HUES64 (cell line): ENCODE measurements around the gene NPLOC4.
"Not testable (repeated sequence)": the region's sequence is repeated elsewhere in the genome, so short reads cannot be mapped to it uniquely, and the experiment has no call there.

ENCODE experiments used
- H3K27ac ChIP-seq: 2 replicates; pipeline ENCODE4 v1.7.0; 2013; ENCODE audit warnings: low read depth, low read length, inconsistent platforms
- H3K27me3 ChIP-seq: 2 replicates; pipeline ENCODE4 v1.6.1; 2013; ENCODE audit warnings: mild to moderate bottlenecking, low read length; ENCODE audit not compliant: insufficient read depth
- H3K36me3 ChIP-seq: 2 replicates; pipeline ENCODE4 v1.6.1; 2013; ENCODE audit warnings: mild to moderate bottlenecking, low read length; ENCODE audit not compliant: insufficient read depth
- H3K4me1 ChIP-seq: 2 replicates; pipeline ENCODE4 v1.6.1; 2013; ENCODE audit warnings: mild to moderate bottlenecking, low read length, moderate library complexity; ENCODE audit not compliant: insufficient read depth
- H3K4me3 ChIP-seq: 2 replicates; pipeline ENCODE4 v1.5.1; 2013; ENCODE audit warnings: mild to moderate bottlenecking, low read length, moderate library complexity
- H3K9ac ChIP-seq: 2 replicates; pipeline ENCODE4 v1.6.1; 2013; ENCODE audit warnings: mild to moderate bottlenecking, low read depth, low read length
- H3K9me3 ChIP-seq: 2 replicates; pipeline ENCODE4 v1.6.1; 2013; ENCODE audit warnings: low read depth, low read length; ENCODE audit not compliant: insufficient read depth
- WGBS: fragments of 150-250, 120-280 bp; methylation state at CpG from one replicate; pipeline ENCODE4 v1.1.7; 2013; ENCODE audit warnings: missing lambda C conversion rate; 5-methylcytosine and 5-hydroxymethylcytosine counted together

Gene NPLOC4

GRCh38 chr17:81537343-81537855 is 99.5 kb downstream of the NPLOC4 start:
- peaks cover 26% of the 10 kb centered on the region for H3K27me3 ChIP-seq
- no peaks in the 10 kb centered on the region for H3K9me3 ChIP-seq
- WGBS: 34% methylated on average over 15 of the region's 17 CpGs
- H3K9ac ChIP-seq: peak overlapping the region; percentile 52; the same call in 1 of the 2 replicates
- peaks cover 14% of the 10 kb centered on the region; the same call in 1 of the 2 replicates for H3K36me3 ChIP-seq
- peak overlapping the region; percentile 34; the same call in 1 of the 2 replicates for H3K4me3 ChIP-seq
- no peak overlapping the region for H3K27ac ChIP-seq
- peaks cover 3% of the 10 kb centered on the region; the same call in 1 of the 2 replicates for H3K4me1 ChIP-seq

GRCh38 chr17:81536299-81537290 is 100.3 kb downstream of the NPLOC4 start:
- Histone ChIP-seq H3K9ac (no peak overlapping the region), H3K27ac (no peak overlapping the region), H3K27me3 (peaks cover 26% of the 10 kb centered on the region), H3K9me3 (no peaks in the 10 kb centered on the region), H3K36me3 (peaks cover 13% of the 10 kb centered on the region; the same call in 1 of the 2 replicates), H3K4me1 (peaks cover 3% of the 10 kb centered on the region; the same call in 1 of the 2 replicates), H3K4me3 (peak overlapping the region; percentile 20; the same call in 1 of the 2 replicates)
- WGBS: 62% methylated on average over 89 of the region's 89 CpGs

DNA sequence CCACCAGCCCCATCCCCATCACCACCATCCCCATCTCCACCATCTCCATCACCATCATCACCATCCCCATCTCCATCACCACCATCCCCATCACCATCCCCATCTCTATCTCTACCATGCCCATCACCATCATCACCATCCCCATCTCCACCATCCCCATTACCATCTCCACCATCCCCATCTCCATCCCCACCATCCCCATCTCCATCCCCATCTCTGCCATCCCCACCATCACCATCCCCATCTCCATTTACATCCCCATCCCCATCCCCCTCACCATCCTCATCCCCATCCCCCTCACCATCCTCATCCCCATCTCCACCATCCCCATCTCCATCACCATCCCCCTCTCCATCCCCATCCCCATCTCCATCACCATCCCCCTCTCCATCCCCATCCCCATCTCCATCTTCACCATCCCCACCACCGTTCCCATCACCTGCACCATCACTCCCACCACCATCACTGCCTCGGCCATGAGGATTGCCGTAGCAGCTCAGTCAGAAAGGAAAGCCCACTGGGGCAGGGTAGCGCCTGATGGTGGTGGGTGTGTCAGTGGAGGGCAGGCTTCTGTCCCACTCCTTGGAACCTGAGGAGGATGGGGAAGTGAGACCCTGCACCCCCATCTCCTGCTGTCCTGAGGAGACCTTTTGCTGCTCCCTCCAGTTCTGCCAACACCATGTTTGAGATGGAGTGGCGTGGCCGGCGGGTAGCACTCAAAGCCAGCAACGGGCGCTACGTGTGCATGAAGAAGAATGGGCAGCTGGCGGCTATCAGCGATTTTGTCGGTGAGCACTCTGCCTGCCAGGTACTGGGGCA is 101.2 kb downstream of the NPLOC4 start:
- peaks cover 3% of the 10 kb centered on the region; the same call in 1 of the 2 replicates for H3K4me1 ChIP-seq
- no peak overlapping the region for H3K27ac ChIP-seq
- WGBS: 77% methylated on average over 13 of the region's 13 CpGs

DNA sequence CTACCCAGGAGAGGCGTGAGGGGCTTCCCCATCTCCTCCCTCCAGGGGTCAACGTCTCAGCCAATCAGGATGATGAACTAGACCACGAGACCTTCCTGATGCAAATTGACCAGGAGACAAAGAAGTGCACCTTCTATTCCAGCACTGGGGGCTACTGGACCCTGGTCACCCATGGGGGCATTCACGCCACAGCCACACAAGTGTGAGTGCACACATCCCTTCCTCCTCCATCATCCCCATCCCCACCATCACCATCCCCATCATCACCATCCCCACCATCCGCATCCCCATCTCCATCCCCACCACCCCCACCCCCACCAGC is 101.9 kb downstream of the NPLOC4 start:
- Histone ChIP-seq H3K36me3 (0 out of 2 replicates have a peak, but pooled peaks cover 4% of the 10 kb centered on the region), H3K4me1 (peaks cover 3% of the 10 kb centered on the region; the same call in 1 of the 2 replicates), H3K27me3 (peaks cover 26% of the 10 kb centered on the region), H3K27ac (no peak overlapping the region), H3K9me3 (no peaks in the 10 kb centered on the region), H3K4me3 (no peak overlapping the region), H3K9ac (no peak overlapping the region)
- 82% methylated on average over 4 of the region's 5 CpGs for WGBS

More for the DNA sequence above, 101.2 kb downstream of the NPLOC4 start:
- Histone ChIP-seq H3K27me3 (peaks cover 26% of the 10 kb centered on the region), H3K36me3 (0 out of 2 replicates have a peak, but pooled peaks cover 4% of the 10 kb centered on the region), H3K9me3 (no peaks in the 10 kb centered on the region), H3K9ac (no peak overlapping the region), H3K4me3 (no peak overlapping the region)

GRCh38 chr17:81534157-81535006 is 102.5 kb downstream of the NPLOC4 start:
- Histone ChIP-seq H3K9ac (no peak overlapping the region), H3K4me3 (no peak overlapping the region)
- WGBS: 71% methylated on average over 6 of the region's 6 CpGs

GRCh38 chr17:81533339-81534141 is 103.4 kb downstream of the NPLOC4 start:
- Histone ChIP-seq H3K27me3 (peaks cover 26% of the 10 kb centered on the region), H3K4me1 (peaks cover 3% of the 10 kb centered on the region; the same call in 1 of the 2 replicates), H3K9me3 (no peaks in the 10 kb centered on the region), H3K9ac (no peak overlapping the region), H3K27ac (no peak overlapping the region), H3K4me3 (no peak overlapping the region), H3K36me3 (no peaks in the 10 kb centered on the region)
- 73% methylated on average over 21 of the region's 21 CpGs for WGBS

More at GRCh38 chr17:81534157-81535006, 102.5 kb downstream of the NPLOC4 start:
- H3K9me3 ChIP-seq: no peaks in the 10 kb centered on the region
- no peak overlapping the region for H3K27ac ChIP-seq
- H3K27me3 ChIP-seq: peaks cover 26% of the 10 kb centered on the region
- H3K4me1 ChIP-seq: peaks cover 3% of the 10 kb centered on the region; the same call in 1 of the 2 replicates
- H3K36me3 ChIP-seq: no peaks in the 10 kb centered on the region

GRCh38 chr17:81532490-81533287 is 104.2 kb downstream of the NPLOC4 start:
- WGBS: 89% methylated on average over 11 of the region's 11 CpGs
- H3K27me3 ChIP-seq: peaks cover 26% of the 10 kb centered on the region
- no peak overlapping the region for H3K4me3 ChIP-seq
- no peaks in the 10 kb centered on the region for H3K36me3 ChIP-seq
- no peak overlapping the region for H3K9ac ChIP-seq
- no peak overlapping the region for H3K27ac ChIP-seq
- peaks cover 3% of the 10 kb centered on the region; the same call in 1 of the 2 replicates for H3K4me1 ChIP-seq
- no peaks in the 10 kb centered on the region for H3K9me3 ChIP-seq

GRCh38 chr17:81531998-81532404 is 104.9 kb downstream of the NPLOC4 start:
- H3K27me3 ChIP-seq: peaks cover 22% of the 10 kb centered on the region
- not testable (repeated sequence) for H3K4me1 ChIP-seq, H3K9ac ChIP-seq, H3K4me3 ChIP-seq, H3K36me3 ChIP-seq, H3K9me3 ChIP-seq, H3K27ac ChIP-seq
- 95% methylated on average over 3 of the region's 3 CpGs for WGBS

DNA sequence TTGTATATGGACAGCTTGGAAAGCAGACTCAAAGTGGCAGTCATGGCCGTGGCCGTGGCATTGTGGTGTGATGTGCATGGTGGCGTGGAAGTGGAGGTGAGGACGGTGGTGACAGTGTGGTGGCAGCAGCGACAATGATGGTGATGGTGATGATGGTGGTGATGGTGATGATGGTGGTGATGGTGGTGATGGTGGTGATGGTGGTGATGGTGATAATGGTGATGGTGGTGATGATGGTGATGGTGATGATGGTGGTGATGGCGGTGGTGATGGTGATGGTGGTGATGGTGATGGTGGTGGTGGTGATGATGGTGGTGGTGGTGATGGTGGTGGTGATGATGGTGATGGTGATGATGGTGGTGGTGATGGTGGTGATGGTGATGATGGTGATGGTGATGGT is 105.9 kb downstream of the NPLOC4 start:
- H3K27me3 ChIP-seq: peaks cover 12% of the 10 kb centered on the region
- H3K27ac ChIP-seq, H3K36me3 ChIP-seq, H3K9ac ChIP-seq, H3K4me1 ChIP-seq, H3K4me3 ChIP-seq, H3K9me3 ChIP-seq: not testable (repeated sequence)
- WGBS: 77% methylated on average over 6 of the region's 6 CpGs
